Spleen (tissue), 7 donors: Measurements from ENCODE around the gene P3H2.

Experiments used
- CTCF ChIP-seq, 11 experiments: fragments of 200-600 bp in 7 of 11; fragments of 450-650 bp in 4 of 11; sonication (generic) in 4 of 11; IDR thresholded peaks in 8 of 11; conservative IDR thresholded peaks in 3 of 11; 1 replicate in 7 of 11; 2 replicates in 4 of 11; pipeline versions ENCODE4 v1.4.0 to v1.8.0; 2016 to 2021; ENCODE audit warnings: antibody characterized with exemption in 11 of 11, inconsistent platforms in 4 of 11, mild to moderate bottlenecking in 1 of 11
- POLR2A ChIP-seq, 3 donors: fragments of 450-650 bp; IDR thresholded peaks; one replicate each; pipeline ENCODE4 v1.5.1; 2017; ENCODE audit warnings: antibody characterized with exemption in 3 of 3, mild to moderate bottlenecking in 1 of 3
- POLR2AphosphoS5 ChIP-seq, 3 donors: sonication (generic); formaldehyde crosslinking; IDR thresholded peaks; one replicate each; pipeline ENCODE4 v1.5.1; 2017; ENCODE audit warnings: antibody characterized with exemption in 3 of 3
- donor health status: DM: no; HTN: no; CAD: no; lungs with moderate emphysema.
- donor health status: DM: no; HTN: no; CAD: no.
- donor health status: DM: no; HTN: no; CAD: no.

DNA sequence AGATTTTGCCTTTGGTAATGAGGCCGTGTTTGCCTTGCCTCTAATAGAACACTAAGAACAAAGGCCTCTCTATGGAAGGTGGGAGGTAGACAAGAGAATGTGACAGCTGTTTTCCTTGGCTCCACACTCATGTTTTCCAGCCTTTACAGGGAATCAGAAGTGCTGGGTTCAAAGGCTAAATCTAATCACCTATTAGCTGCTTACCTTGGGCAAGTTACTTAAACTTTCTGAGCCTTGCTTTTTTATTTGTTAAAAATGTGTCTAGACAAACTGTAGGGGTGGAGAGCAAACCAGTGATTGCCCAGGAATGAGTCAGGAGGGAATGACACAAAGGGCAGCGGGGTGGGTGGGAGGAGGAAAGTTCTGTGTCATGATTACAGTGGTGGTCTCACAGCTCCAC is 179.0 kb downstream of the P3H2 start:
- TF ChIP-seq CTCF (IDR thresholded peaks at IDR 0.05 in 8 of 11, conservative IDR thresholded peaks at IDR 0.05 in 3 of 11) (no peak), POLR2A (IDR thresholded peaks at IDR 0.05) (no peak), POLR2AphosphoS5 (IDR thresholded peaks at IDR 0.05) (no peak)
